ENCODE measurements around the gene TXNDC11. TPM values are rescaled to one million over a fixed set of nuclear protein-coding genes. Genes with fewer than 3 reads are reported as not detected.

Gene TXNDC11
- total and polyA plus RNA-seq, 10 of the 15 experiments (the other 5 are each of a cell fraction or from before 2014, with no cell fraction given): 1.7 to 86.7 (median 54.4) TPM

DNA sequence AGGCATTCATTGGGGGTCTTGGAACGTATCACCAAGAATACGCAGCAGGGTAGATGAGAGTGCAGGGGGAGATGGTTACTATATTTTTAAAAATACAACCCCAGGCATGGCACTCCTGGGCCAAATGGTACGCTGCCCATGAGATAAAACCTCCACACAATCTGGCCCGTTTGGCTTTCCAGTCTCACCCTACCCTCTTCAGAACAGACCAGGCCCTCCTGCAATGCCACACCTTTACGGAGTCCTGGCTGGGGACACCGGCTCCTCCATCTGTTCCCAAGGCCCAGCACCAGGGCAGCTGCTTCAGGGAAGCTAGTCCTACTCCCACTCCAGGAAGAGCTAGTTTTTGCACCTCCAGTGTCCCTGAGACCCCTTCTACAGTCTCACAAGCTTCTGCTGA, 50.0 kb downstream of the TXNDC11 start:
- TF ChIP-seq BHLHE40 (IDR thresholded peaks at IDR 0.05; ENCODE audit: borderline replicate concordance in 1 of 2, low read depth in 2 of 2, low read length in 1 of 2) (no peak), POLR2AphosphoS5 (IDR thresholded peaks at IDR 0.05; ENCODE audit: low read length) (0 out of 2 replicates have a peak, but pooled peaks have one; percentile 45)
- TF ChIP-seq, protein P1, sequence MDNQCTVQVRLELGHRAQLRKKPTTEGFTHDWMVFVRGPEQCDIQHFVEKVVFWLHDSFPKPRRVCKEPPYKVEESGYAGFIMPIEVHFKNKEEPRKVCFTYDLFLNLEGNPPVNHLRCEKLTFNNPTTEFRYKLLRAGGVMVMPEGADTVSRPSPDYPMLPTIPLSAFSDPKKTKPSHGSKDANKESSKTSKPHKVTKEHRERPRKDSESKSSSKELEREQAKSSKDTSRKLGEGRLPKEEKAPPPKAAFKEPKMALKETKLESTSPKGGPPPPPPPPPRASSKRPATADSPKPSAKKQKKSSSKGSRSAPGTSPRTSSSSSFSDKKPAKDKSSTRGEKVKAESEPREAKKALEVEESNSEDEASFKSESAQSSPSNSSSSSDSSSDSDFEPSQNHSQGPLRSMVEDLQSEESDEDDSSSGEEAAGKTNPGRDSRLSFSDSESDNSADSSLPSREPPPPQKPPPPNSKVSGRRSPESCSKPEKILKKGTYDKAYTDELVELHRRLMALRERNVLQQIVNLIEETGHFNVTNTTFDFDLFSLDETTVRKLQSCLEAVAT (IDR thresholded peaks at IDR 0.05): no peak
- TF ChIP-seq, protein P2, sequence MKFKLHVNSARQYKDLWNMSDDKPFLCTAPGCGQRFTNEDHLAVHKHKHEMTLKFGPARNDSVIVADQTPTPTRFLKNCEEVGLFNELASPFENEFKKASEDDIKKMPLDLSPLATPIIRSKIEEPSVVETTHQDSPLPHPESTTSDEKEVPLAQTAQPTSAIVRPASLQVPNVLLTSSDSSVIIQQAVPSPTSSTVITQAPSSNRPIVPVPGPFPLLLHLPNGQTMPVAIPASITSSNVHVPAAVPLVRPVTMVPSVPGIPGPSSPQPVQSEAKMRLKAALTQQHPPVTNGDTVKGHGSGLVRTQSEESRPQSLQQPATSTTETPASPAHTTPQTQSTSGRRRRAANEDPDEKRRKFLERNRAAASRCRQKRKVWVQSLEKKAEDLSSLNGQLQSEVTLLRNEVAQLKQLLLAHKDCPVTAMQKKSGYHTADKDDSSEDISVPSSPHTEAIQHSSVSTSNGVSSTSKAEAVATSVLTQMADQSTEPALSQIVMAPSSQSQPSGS (IDR thresholded peaks at IDR 0.05; ENCODE audit: low read length): no peak
- TF ChIP-seq, protein P3, sequence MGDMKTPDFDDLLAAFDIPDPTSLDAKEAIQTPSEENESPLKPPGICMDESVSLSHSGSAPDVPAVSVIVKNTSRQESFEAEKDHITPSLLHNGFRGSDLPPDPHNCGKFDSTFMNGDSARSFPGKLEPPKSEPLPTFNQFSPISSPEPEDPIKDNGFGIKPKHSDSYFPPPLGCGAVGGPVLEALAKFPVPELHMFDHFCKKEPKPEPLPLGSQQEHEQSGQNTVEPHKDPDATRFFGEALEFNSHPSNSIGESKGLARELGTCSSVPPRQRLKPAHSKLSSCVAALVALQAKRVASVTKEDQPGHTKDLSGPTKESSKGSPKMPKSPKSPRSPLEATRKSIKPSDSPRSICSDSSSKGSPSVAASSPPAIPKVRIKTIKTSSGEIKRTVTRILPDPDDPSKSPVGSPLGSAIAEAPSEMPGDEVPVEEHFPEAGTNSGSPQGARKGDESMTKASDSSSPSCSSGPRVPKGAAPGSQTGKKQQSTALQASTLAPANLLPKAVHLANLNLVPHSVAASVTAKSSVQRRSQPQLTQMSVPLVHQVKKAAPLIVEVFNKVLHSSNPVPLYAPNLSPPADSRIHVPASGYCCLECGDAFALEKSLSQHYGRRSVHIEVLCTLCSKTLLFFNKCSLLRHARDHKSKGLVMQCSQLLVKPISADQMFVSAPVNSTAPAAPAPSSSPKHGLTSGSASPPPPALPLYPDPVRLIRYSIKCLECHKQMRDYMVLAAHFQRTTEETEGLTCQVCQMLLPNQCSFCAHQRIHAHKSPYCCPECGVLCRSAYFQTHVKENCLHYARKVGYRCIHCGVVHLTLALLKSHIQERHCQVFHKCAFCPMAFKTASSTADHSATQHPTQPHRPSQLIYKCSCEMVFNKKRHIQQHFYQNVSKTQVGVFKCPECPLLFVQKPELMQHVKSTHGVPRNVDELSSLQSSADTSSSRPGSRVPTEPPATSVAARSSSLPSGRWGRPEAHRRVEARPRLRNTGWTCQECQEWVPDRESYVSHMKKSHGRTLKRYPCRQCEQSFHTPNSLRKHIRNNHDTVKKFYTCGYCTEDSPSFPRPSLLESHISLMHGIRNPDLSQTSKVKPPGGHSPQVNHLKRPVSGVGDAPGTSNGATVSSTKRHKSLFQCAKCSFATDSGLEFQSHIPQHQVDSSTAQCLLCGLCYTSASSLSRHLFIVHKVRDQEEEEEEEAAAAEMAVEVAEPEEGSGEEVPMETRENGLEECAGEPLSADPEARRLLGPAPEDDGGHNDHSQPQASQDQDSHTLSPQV (IDR thresholded peaks at IDR 0.05): no peak
- Histone ChIP-seq H4K20me1 (ENCODE audit: control insufficient read depth, insufficient read depth) (no peaks in the 10 kb centered on the region), H3K27ac (ENCODE audit: control insufficient read depth, insufficient read depth) (no peak overlapping the region), H3K79me2 (ENCODE audit: control insufficient read depth, insufficient read depth, low read length) (peaks cover 17% of the 10 kb centered on the region), H3K27me3 (replicated peaks in 1 of 2; ENCODE audit: control insufficient read depth in 2 of 2, insufficient read depth in 2 of 2, low read length in 1 of 2) (no peaks in the 10 kb centered on the region), H2AFZ (ENCODE audit: control insufficient read depth, low read depth, low read length) (no peak overlapping the region), H3K4me1 (ENCODE audit: control insufficient read depth, insufficient read depth, low read length) (peaks cover 32% of the 10 kb centered on the region), H3K36me3 (ENCODE audit: control insufficient read depth in 2 of 2, insufficient read depth in 2 of 2, low read length in 1 of 2) (peaks cover 39 to 49% of the 10 kb centered on the region in 2 experiments), H3K9me3 (replicated peaks; ENCODE audit: control insufficient read depth, insufficient read depth, low read length) (no peaks in the 10 kb centered on the region), H3K4me2 (ENCODE audit: control insufficient read depth, insufficient read depth) (no peak overlapping the region), H3K9ac (ENCODE audit: control insufficient read depth, insufficient read depth, low read length) (no peak overlapping the region), H3K4me3 (no peak overlapping the region)
- CTCF ChIA-PET: interaction anchor here (0.6 kb wide), 1 partner anchor 25 kb away, joined by 3 read pairs; no protein-coding TSS in a partner anchor
- RAD21 ChIA-PET (ENCODE audit: unreplicated experiment): no interaction called here
- in situ Hi-C loops (cut with MboI): no loop called here
- DNase-seq (ENCODE audit: low read depth, low spot score): no peak
- FAIRE-seq: no peak
- BruUV-seq (replicated peaks): no TSS peak
- no peak for ATAC-seq
- SMC1A ChIA-PET (ENCODE audit: uncharacterized antibody, unreplicated experiment): no interaction called here
- intact Hi-C loops (cut with micrococcal nuclease; ENCODE audit: unreplicated experiment): no loop called here
- POLR2A ChIA-PET: interaction anchor here (1.0 kb wide), 1 partner anchor 10 kb away, joined by 3 read pairs; no protein-coding TSS in a partner anchor
- 93% methylated on average over 6 of the region's 6 CpGs for WGBS (ENCODE audit: insufficient coverage, insufficient replicate concordance, low lambda C conversion rate, missing lambda C conversion rate)
